Prostate gland (tissue), 2 donors: Measurements from ENCODE around the gene FMO5. TPM values are rescaled to one million over a fixed set of nuclear protein-coding genes. Genes with fewer than 3 reads are reported as not detected.
"Not testable (repeated sequence)": the region's sequence is repeated elsewhere in the genome, so short reads cannot be mapped to it uniquely, and the experiment has no call there.

Source experiments
- DNase-seq: peaks from one replicate; pipeline ENCODE4 v3.0.0-alpha.2; 2019; ENCODE audit warnings: low spot score
- H3K27ac ChIP-seq, 2 donors: fragments of 200-600 bp; sonication (generic); 2 replicates each; pipeline ENCODE4 v1.5.1; 2017 to 2019
- H3K27me3 ChIP-seq: fragments of 200-600 bp; sonication (generic); replicated peaks from 2 replicates; pipeline ENCODE4 v1.5.1; 2019; ENCODE audit not compliant: insufficient read depth
- H3K36me3 ChIP-seq, 2 donors: fragments of 200-600 bp; sonication (generic); 1 replicate in 1 of 2; 2 replicates in 1 of 2; pipeline versions ENCODE4 v1.5.1 to v1.8.1; 2017 to 2019
- H3K4me1 ChIP-seq: fragments of 200-600 bp; sonication (generic); replicated peaks from 2 replicates; pipeline ENCODE4 v1.5.1; 2019
- H3K4me3 ChIP-seq, 2 donors: fragments of 200-600 bp; sonication (generic); 2 replicates each; pipeline ENCODE4 v1.5.1; 2017 to 2019
- H3K9me3 ChIP-seq: fragments of 200-600 bp; sonication (generic); 2 replicates; pipeline ENCODE4 v1.5.1; 2017
- CTCF ChIP-seq, 4 experiments: fragments of 200-600 bp in 2 of 4; fragments of 450-650 bp in 2 of 4; sonication (generic) in 2 of 4; IDR thresholded peaks; 1 replicate in 3 of 4; 2 replicates in 1 of 4; pipeline ENCODE4 v1.5.1; 2016 to 2019; ENCODE audit warnings: antibody characterized with exemption in 4 of 4, mild to moderate bottlenecking in 2 of 4, moderate library complexity in 2 of 4
- POLR2A ChIP-seq: fragments of 450-650 bp; IDR thresholded peaks from one replicate; pipeline ENCODE4 v1.6.1; 2016; ENCODE audit warnings: antibody characterized with exemption, mild to moderate bottlenecking
- POLR2AphosphoS5 ChIP-seq: sonication (generic); formaldehyde crosslinking; IDR thresholded peaks from one replicate; pipeline ENCODE4 v1.6.1; 2017; ENCODE audit warnings: antibody characterized with exemption
- WGBS: methylation state at CpG from one replicate; pipeline ENCODE4 v1.1.5; 2018; 5-methylcytosine and 5-hydroxymethylcytosine counted together
- intact Hi-C: fragments of 100-400 bp; cut with DNase I; formaldehyde crosslinking; loops from one replicate; pipeline ENCODE4 v1.14.2; 2022
- total RNA-seq, 2 donors: library from RNA; depleted of rRNA; stranded (reverse); fragments of >200 nt; gene quantifications; one replicate each; pipeline ENCODE4 v1.1.0, GENCODE V29; 2016

The FMO5 gene
- total RNA-seq, 2 donors from 2014 or later: 9.1 to 19.3 TPM

DNA sequence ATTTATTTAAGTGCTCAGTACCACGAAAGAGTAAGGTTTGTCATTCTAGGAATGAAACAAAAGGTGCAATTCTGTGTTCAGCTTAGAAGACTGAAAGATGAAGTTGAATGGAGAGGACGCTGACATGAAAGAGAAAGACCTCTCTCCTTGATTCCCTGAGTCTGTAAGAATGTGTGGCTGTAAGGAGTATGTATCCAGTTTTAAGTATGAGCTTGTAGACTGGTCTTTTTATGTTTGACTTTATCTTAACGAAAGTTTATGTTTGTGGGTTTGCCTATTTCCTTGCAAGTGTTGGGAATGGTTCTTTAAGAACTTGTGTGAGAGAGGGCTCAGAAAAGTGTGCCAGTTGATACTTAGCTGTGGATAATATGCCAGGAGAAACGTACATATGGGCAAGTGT, 18.7 kb upstream of the FMO5 start:
- DNase-seq: no peak
- Histone ChIP-seq H3K36me3 (no peaks in the 10 kb centered on the region), H3K27ac (no peak overlapping the region), H3K9me3 (no peaks in the 10 kb centered on the region), H3K27me3 (no peaks in the 10 kb centered on the region), H3K4me3 (peak overlapping the region; percentile 82 to 83), H3K4me1 (peaks cover 4% of the 10 kb centered on the region)
- TF ChIP-seq POLR2A (no peak), POLR2AphosphoS5 (no peak), CTCF (IDR thresholded peaks at IDR 0.05) (no peak)
- intact Hi-C loops: no loop called here
- 4% methylated on average over 4 of the region's 4 CpGs for WGBS

DNA sequence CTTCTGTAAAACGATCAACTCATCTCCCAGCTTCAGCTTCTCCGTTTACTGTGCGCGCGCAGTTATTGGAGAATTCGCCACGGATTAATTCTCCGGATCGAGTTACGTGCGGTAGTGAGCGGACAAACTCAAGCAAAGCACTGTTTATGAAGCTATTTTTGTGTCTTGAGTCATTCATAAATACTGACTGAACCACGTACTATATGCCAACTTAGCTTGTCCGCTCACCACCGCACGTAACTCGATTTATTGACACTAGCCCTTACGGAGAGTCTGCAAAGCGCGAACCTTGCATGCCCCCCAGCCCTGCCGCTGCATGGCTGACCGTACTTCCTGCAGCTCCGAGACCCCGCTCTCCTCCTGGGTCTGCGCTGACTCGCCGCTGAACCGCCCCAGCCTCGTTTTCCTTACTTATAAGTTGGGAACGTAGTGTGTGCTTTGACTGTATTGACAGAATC, 18.1 kb upstream of the FMO5 start:
- no peak for TF ChIP-seq POLR2A
- TF ChIP-seq POLR2AphosphoS5: no peak
- no peak for TF ChIP-seq CTCF (IDR thresholded peaks at IDR 0.05)
- intact Hi-C loops: no loop called here
- under 1% methylated on average over 30 of the region's 30 CpGs for WGBS
- peak overlapping the region; percentile 88 for H3K27ac ChIP-seq
- H3K4me3 ChIP-seq: peak overlapping the region; percentile 82 to 83
- H3K27me3 ChIP-seq: no peaks in the 10 kb centered on the region
- no peaks in the 10 kb centered on the region for H3K36me3 ChIP-seq
- DNase-seq: no peak
- H3K9me3 ChIP-seq: no peaks in the 10 kb centered on the region
- H3K4me1 ChIP-seq: peaks cover 4% of the 10 kb centered on the region

GRCh38 chr1:147242449-147243227, 17.5 kb upstream of the FMO5 start, which contains the start of gene CHD1L:
TSS of gene CHD1L (plus strand) at chr1:147242684. CDS start at chr1:147242704, 20 bp downstream.
- 0% methylated on average over 53 of the region's 82 CpGs for WGBS
- intact Hi-C loops: loop anchor here (1.0 kb wide), 1 partner anchor 70 kb away; the partner anchor contains the start of gene PRKAB2
- H3K27me3 ChIP-seq: no peaks in the 10 kb centered on the region
- DNase-seq: peak; percentile 96
- H3K9me3 ChIP-seq: no peaks in the 10 kb centered on the region
- H3K4me1 ChIP-seq: peaks cover 4% of the 10 kb centered on the region
- H3K27ac ChIP-seq: peak within 1 kb of the TSS; percentile 88
- H3K36me3 ChIP-seq: no peaks in the 10 kb centered on the region
- H3K4me3 ChIP-seq: peak within 1 kb of the TSS; percentile 82 to 83
- peak; percentile 36 for TF ChIP-seq POLR2A
- peak; percentile 84 for TF ChIP-seq POLR2AphosphoS5
- TF ChIP-seq CTCF (IDR thresholded peaks at IDR 0.05): peak; percentile 86 to 99 (median 94)

DNA sequence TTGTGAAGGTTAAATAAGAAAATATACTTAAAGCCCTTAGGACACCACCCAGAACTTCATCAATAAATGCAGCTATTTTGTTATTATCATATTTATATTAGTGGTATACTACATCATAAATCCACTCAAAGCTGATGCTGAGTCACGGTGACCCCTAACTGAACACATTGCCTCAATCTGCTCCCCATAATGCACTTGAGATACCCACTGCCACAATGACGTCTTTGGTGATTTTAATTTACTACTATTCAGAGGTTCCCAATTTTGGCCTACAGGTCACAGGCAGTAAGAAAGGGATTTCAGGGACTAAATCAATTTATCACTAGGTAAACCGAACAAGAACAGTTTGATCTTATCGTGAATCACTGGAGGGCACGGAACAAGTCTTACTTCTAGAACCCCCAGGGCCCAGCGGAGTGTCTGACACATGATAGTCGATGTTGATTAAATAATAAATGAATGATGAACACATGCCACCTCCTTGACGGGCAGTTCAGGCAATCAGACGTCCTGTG, 16.9 kb upstream of the FMO5 start:
- TF ChIP-seq POLR2AphosphoS5 (no peak), POLR2A (no peak), CTCF (IDR thresholded peaks at IDR 0.05) (no peak)
- H3K4me1 ChIP-seq: peaks cover 8% of the 10 kb centered on the region
- H3K36me3 ChIP-seq: no peaks in the 10 kb centered on the region
- H3K27ac ChIP-seq: peak overlapping the region; percentile 88
- H3K4me3 ChIP-seq: peak overlapping the region; percentile 82 to 83
- H3K27me3 ChIP-seq: no peaks in the 10 kb centered on the region
- WGBS: 12% methylated on average over 9 of the region's 9 CpGs
- no peaks in the 10 kb centered on the region for H3K9me3 ChIP-seq
- intact Hi-C loops: loop anchor here (1.0 kb wide), 1 partner anchor 70 kb away; the partner anchor contains the start of gene PRKAB2
- no peak for DNase-seq

GRCh38 chr1:147240131-147240721, 15.1 kb upstream of the FMO5 start:
- H3K9me3 ChIP-seq, intact Hi-C loops, H3K4me3 ChIP-seq, H3K4me1 ChIP-seq, H3K36me3 ChIP-seq, H3K27ac ChIP-seq, H3K27me3 ChIP-seq, DNase-seq: not testable (repeated sequence)
- WGBS: 95% methylated on average over 5 of the region's 5 CpGs
